Neural cell (in vitro differentiated cells): Measurements from ENCODE around the gene CD72.

Experiments used
- CTCF ChIP-seq: fragments of 450-650 bp; IDR thresholded peaks from 2 replicates; pipeline ENCODE4 v1.5.1; 2014; ENCODE audit warnings: antibody characterized with exemption, mild to moderate bottlenecking, moderate library complexity; ENCODE audit not compliant: poor library complexity, severe bottlenecking
- POLR2AphosphoS5 ChIP-seq: IDR thresholded peaks from 2 replicates; pipeline ENCODE4 v1.6.1; 2012
- SMC3 ChIP-seq: fragments of 450-650 bp; conservative IDR thresholded peaks from 2 replicates; pipeline ENCODE4 v1.6.1; 2014; ENCODE audit warnings: antibody characterized with exemption, mild to moderate bottlenecking, moderate library complexity; ENCODE audit not compliant: poor library complexity

GRCh38 chr9:35606138-35606504, 12.1 kb downstream of the CD72 start:
- TF ChIP-seq CTCF, result no peak
- TF ChIP-seq SMC3, result no peak
- TF ChIP-seq POLR2AphosphoS5, result no peak
